ENCODE measurements around the gene BMP15.

DNA sequence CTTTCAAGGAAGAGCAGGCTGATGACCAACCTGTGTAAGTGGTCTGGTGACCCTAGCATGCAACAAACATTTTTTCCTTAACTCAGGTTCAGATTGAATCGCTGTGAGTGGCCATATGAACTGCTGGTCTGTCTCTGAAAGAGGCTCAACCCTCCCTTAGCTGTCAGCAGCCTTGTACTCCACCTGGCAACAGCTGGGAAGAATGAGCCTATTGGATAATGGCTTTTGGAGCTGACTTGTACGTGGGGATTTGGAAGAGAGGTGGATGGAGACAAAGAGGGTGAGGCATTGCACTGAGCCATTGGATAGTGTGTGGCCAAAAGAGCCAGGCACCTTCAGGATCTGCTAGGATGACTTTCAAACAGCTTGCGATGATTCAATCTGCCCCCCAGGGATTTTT lies 35.7 kb upstream of the BMP15 start:
- TF ChIP-seq CTCF (conservative IDR thresholded peaks at IDR 0.05): no peak
- TF ChIP-seq ZFX (IDR thresholded peaks at IDR 0.05): no peak

Measured in C4-2B (cell line).